ENCODE data around the gene DHRS2. TPM values are rescaled to one million over a fixed set of nuclear protein-coding genes. Genes with fewer than 3 reads are reported as not detected.
"Not testable (repeated sequence)": the region's sequence is repeated elsewhere in the genome, so short reads cannot be mapped to it uniquely, and the experiment has no call there.

The DHRS2 gene
- total RNA-seq, 1 donor from 2014 or later: not detected

DNA sequence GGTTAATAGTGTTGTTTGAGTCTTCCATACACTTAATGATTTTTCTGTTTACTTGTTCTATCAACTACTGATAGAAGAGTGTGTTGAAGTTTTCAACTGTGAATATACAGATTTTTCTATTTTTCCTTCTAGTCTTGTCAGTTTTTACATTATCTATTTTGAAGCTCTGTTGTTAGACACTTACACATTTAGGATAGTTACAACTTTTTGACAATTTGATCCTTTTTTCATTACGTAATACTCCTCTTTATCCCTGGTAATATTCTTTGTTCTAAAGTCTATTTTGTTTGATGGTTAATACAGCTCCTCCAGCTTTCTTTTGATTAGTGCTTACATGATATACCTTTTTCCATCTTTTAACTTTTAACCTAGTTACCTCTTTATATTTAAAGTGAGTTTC, 45.2 kb downstream of the DHRS2 start:
- TF ChIP-seq, protein P1, sequence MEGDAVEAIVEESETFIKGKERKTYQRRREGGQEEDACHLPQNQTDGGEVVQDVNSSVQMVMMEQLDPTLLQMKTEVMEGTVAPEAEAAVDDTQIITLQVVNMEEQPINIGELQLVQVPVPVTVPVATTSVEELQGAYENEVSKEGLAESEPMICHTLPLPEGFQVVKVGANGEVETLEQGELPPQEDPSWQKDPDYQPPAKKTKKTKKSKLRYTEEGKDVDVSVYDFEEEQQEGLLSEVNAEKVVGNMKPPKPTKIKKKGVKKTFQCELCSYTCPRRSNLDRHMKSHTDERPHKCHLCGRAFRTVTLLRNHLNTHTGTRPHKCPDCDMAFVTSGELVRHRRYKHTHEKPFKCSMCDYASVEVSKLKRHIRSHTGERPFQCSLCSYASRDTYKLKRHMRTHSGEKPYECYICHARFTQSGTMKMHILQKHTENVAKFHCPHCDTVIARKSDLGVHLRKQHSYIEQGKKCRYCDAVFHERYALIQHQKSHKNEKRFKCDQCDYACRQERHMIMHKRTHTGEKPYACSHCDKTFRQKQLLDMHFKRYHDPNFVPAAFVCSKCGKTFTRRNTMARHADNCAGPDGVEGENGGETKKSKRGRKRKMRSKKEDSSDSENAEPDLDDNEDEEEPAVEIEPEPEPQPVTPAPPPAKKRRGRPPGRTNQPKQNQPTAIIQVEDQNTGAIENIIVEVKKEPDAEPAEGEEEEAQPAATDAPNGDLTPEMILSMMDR (IDR thresholded peaks at IDR 0.05): no peak
- H3K4me3 ChIP-seq: no peak overlapping the region
- H3K9me3 ChIP-seq: no peaks in the 10 kb centered on the region
- no peaks in the 10 kb centered on the region for H3K4me1 ChIP-seq
- H3K27ac ChIP-seq: no peak overlapping the region
- H3K36me3 ChIP-seq: no peaks in the 10 kb centered on the region
- DNase-seq (ENCODE audit: low spot score in 2 of 2): no peak
- H3K27me3 ChIP-seq: no peaks in the 10 kb centered on the region
- intact Hi-C loops (cut with DNase I): no loop called here

DNA sequence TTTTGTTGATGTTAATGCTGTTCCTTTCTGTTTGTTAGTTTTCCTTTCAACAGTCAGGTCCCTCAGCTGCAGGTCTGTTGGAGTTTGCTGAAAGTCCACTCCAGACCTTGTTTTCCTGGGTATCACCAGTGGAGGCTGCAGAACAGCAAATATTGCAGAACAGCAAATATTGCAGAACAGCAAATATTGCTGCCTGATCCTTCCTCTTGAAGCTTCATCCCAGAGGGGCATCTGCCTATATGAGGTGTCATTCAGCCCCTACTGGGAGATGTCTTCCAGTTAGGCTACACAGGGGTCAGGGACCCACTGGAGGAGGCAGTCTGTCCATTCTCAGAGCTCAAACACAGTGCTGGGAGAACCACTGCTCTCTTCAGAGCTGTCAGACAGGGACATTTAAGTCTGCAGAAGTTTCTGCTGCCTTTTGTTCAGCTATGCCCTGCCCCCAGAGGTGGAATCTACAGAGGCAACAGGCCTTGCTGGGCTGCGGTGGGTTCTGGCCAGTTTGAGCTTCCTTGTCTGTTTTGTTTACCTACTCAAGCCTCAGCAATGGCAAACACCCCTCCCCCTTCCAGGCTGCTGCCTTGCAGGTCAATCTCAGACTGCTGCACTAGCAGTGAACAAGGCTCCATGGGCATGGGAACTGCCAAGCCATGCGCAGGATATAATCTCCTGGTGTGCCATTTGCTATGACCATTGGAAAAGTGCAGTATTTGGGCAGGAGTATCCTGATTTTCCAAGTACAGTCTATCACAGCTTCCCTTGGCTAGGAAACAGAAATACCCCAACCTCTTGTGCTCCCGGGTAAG, 53.7 kb downstream of the DHRS2 start:
- H3K27me3 ChIP-seq; H3K9me3 ChIP-seq; intact Hi-C loops (cut with DNase I); H3K27ac ChIP-seq; DNase-seq (ENCODE audit: low spot score in 2 of 2); H3K4me3 ChIP-seq; H3K4me1 ChIP-seq; H3K36me3 ChIP-seq: not testable (repeated sequence)

DNA sequence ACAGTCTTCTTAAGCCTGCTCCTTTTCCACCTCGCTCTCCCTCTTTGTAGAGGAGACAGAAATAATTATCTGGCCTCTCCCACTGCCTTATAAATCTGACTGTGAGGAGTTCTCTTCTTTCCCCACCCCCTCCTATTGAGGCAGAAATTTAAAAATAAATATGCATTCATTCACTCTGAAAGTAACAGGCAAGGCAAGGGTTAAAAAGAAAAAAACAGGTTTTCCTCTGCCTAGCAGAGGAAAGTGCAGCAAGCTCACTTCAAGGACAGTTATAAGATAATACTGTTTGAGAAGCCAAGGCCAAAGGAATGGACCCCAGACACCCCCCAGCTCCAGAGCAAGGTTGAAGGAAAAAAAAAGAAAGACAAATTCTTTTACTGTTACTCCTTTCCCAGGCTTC, 56.3 kb downstream of the DHRS2 start:
- TF ChIP-seq, protein P1 (IDR thresholded peaks at IDR 0.05): no peak
- DNase-seq (ENCODE audit: low spot score in 2 of 2): no peak
- intact Hi-C loops (cut with DNase I): no loop called here
- no peak overlapping the region for H3K27ac ChIP-seq
- H3K4me3 ChIP-seq: no peak overlapping the region
- no peaks in the 10 kb centered on the region for H3K27me3 ChIP-seq
- peaks cover 0 to 8% of the 10 kb centered on the region in 2 donors for H3K4me1 ChIP-seq
- no peaks in the 10 kb centered on the region for H3K36me3 ChIP-seq
- no peaks in the 10 kb centered on the region for H3K9me3 ChIP-seq

DNA sequence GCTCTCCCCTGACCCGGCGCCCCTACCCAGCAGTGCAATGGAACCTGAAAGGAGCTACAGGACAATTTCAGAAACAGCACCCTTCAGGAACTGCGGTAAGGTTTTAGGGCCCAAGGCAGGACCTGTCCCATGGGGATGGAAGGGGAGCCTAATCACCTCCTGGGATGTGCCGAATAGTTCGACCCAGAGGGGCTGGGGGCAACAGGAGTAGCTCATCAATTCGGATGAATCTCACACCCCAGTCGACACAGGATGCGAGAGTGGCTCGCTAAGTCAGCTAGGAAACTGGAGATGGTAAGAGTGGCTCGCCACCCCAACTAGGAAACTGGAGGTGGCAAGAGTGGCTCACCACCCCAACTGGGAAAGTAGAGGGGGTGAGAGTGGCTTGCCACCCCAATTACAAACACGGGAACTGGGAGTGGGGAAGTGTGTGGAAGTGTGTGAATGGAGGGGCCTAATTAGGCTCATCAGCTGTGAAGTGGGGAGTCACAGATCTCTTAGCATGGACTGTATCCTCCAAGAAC, 57.1 kb downstream of the DHRS2 start:
- TF ChIP-seq, protein P1 (IDR thresholded peaks at IDR 0.05): no peak
- DNase-seq (ENCODE audit: low spot score in 2 of 2): no peak
- intact Hi-C loops (cut with DNase I): no loop called here
- no peaks in the 10 kb centered on the region for H3K36me3 ChIP-seq
- H3K27me3 ChIP-seq: no peaks in the 10 kb centered on the region
- H3K4me3 ChIP-seq: no peak overlapping the region
- peaks cover 0 to 8% of the 10 kb centered on the region in 2 donors for H3K4me1 ChIP-seq
- no peaks in the 10 kb centered on the region for H3K9me3 ChIP-seq
- no peak overlapping the region for H3K27ac ChIP-seq

DNA sequence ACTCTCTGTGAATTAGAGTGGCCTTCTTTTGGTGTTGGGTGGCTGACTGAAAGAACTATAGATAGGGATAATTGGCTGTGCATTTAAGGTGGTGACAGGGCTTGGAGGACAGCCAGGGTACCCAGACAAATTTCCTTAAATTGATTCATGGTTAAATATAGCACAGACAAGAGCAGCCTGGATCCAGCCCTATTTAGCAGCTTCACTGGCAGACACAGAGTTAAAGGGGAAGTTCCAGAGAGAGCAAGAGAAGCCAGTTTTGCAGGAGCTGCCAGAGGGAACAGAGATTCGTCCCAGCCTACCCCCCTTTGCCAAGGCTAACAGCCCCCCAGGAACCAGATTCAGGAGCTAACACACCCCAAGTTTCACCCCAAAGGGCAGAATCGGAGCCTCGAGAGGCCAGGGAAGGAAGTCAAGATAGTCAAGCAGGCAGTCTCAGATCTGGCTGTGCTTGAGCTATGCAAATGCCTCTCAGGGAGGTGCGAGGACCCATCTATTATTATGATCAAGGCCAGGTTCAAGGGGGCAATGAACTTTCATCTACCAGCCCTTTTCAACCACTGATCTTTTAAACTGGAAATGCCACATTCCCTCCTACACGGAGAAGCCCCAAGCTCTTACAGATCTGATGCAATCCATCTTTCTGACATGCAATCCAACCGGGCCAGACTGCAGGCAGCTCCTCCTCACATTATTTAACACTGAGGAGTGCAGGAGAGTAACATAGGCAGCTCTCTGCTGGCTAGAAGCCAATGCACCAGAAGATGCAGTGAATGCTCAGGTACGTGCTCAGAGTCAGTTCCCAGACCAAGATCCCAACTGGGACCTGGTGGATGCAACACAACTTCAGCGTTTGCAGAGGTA, 58.2 kb downstream of the DHRS2 start:
- intact Hi-C loops (cut with DNase I): no loop called here
- Histone ChIP-seq H3K27ac (no peak overlapping the region), H3K36me3 (no peaks in the 10 kb centered on the region), H3K4me1 (peaks cover 0 to 8% of the 10 kb centered on the region in 2 donors), H3K9me3 (no peaks in the 10 kb centered on the region), H3K4me3 (peak overlapping the region in 1 of 2 donors; percentile 44), H3K27me3 (no peaks in the 10 kb centered on the region)
- TF ChIP-seq, protein P1 (IDR thresholded peaks at IDR 0.05): no peak
- no peak for DNase-seq (ENCODE audit: low spot score in 2 of 2)

Other genes with a start within 250 kb of the DHRS2 start
- not detected for gene MYH6, start 228.1 kb upstream of the DHRS2 start, total RNA-seq
- gene MYH7, start 200.7 kb upstream of the DHRS2 start, total RNA-seq: not detected
- gene NGDN, start 166.7 kb upstream of the DHRS2 start, total RNA-seq: 7.8 TPM
- 1.3 TPM for gene ZFHX2, start 84.6 kb upstream of the DHRS2 start, total RNA-seq
- gene THTPA, start 80.1 kb upstream of the DHRS2 start, total RNA-seq: 115 TPM
- gene AP1G2, start 68.6 kb upstream of the DHRS2 start, total RNA-seq: 56.2 TPM
- 4.7 TPM for gene JPH4, start 57.6 kb upstream of the DHRS2 start, total RNA-seq